ENCODE measurements around the gene TCP11X2.

DNA sequence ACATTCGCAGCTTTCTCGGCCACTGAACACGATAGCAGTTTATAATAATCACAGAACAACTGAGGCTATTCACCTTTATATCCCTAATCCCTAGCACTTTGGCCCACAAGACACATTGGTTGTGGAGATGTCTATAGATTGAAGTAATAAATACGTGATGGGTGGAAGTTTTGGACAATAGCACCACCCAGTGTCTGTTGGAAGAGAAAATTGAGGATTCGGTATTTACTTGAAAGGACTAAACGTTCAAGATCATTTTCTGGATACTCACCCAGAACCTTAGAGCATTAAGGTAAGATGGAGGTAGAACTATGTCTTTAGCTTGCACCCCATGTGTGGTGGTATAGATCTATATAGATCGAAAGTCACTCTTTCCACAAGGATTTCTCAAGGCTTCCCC lies 45.7 kb upstream of the TCP11X2 start:
- no peak for TF ChIP-seq ESRRG (CRISPR knock-in tag; IDR thresholded peaks at IDR 0.05)
- TF ChIP-seq ISL1 (CRISPR knock-in tag; IDR thresholded peaks at IDR 0.05) = no peak
- no peak for TF ChIP-seq ZNF8 (CRISPR knock-in tag; IDR thresholded peaks at IDR 0.05)
- TF ChIP-seq PPARA (CRISPR knock-in tag; IDR thresholded peaks at IDR 0.05; ENCODE audit: borderline replicate concordance) = no peak
- TF ChIP-seq RARB (CRISPR knock-in tag; IDR thresholded peaks at IDR 0.05) = no peak
- TF ChIP-seq, protein P1, sequence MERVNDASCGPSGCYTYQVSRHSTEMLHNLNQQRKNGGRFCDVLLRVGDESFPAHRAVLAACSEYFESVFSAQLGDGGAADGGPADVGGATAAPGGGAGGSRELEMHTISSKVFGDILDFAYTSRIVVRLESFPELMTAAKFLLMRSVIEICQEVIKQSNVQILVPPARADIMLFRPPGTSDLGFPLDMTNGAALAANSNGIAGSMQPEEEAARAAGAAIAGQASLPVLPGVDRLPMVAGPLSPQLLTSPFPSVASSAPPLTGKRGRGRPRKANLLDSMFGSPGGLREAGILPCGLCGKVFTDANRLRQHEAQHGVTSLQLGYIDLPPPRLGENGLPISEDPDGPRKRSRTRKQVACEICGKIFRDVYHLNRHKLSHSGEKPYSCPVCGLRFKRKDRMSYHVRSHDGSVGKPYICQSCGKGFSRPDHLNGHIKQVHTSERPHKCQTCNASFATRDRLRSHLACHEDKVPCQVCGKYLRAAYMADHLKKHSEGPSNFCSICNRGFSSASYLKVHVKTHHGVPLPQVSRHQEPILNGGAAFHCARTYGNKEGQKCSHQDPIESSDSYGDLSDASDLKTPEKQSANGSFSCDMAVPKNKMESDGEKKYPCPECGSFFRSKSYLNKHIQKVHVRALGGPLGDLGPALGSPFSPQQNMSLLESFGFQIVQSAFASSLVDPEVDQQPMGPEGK (CRISPR knock-in tag; IDR thresholded peaks at IDR 0.05; ENCODE audit: borderline replicate concordance) = no peak
- TF ChIP-seq ARNTL (CRISPR knock-in tag; IDR thresholded peaks at IDR 0.05; ENCODE audit: borderline replicate concordance, low read depth) = no peak
- no peak for TF ChIP-seq ZFP30 (CRISPR knock-in tag; IDR thresholded peaks at IDR 0.05)
- no peak for TF ChIP-seq ZFP3 (CRISPR knock-in tag; IDR thresholded peaks at IDR 0.05)
- TF ChIP-seq, protein P2, sequence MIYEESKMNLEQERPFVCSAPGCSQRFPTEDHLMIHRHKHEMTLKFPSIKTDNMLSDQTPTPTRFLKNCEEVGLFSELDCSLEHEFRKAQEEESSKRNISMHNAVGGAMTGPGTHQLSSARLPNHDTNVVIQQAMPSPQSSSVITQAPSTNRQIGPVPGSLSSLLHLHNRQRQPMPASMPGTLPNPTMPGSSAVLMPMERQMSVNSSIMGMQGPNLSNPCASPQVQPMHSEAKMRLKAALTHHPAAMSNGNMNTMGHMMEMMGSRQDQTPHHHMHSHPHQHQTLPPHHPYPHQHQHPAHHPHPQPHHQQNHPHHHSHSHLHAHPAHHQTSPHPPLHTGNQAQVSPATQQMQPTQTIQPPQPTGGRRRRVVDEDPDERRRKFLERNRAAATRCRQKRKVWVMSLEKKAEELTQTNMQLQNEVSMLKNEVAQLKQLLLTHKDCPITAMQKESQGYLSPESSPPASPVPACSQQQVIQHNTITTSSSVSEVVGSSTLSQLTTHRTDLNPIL (CRISPR knock-in tag; IDR thresholded peaks at IDR 0.05; ENCODE audit: low read depth) = no peak
- no peak for TF ChIP-seq TOX (CRISPR knock-in tag; IDR thresholded peaks at IDR 0.05; ENCODE audit: borderline replicate concordance)
- no peak for TF ChIP-seq SNAI2 (CRISPR knock-in tag; IDR thresholded peaks at IDR 0.05)
- no peak for TF ChIP-seq ZNF565 (CRISPR knock-in tag; conservative IDR thresholded peaks at IDR 0.05; ENCODE audit: low read depth)
